Peyer's patch (tissue), 4 donors: ENCODE data around the gene CTBP2. TPM values are rescaled to one million over a fixed set of nuclear protein-coding genes. Genes with fewer than 3 reads are reported as not detected.

ENCODE experiments used
- DNase-seq, 3 donors: peaks; one replicate each; pipeline ENCODE4 v3.0.0-alpha.2; 2017 to 2019
- H3K27ac ChIP-seq, 4 donors: fragments of 200-600 bp; sonication (generic); one replicate each; pipeline ENCODE4 v1.5.1; 2016 to 2019
- H3K27me3 ChIP-seq, 2 donors: fragments of 200-600 bp; sonication (generic); one replicate each; pipeline ENCODE4 v1.5.1; 2019
- H3K36me3 ChIP-seq, 3 donors: fragments of 200-600 bp; sonication (generic); one replicate each; pipeline ENCODE4 v1.5.1; 2016 to 2019
- H3K4me1 ChIP-seq, 4 donors: fragments of 200-600 bp; sonication (generic); one replicate each; pipeline ENCODE4 v1.5.1; 2016 to 2019
- H3K4me3 ChIP-seq, 4 donors: fragments of 200-600 bp; sonication (generic); 1 replicate in 3 of 4; 2 replicates in 1 of 4; pipeline ENCODE4 v1.5.1; 2016 to 2019; ENCODE audit warnings: mild to moderate bottlenecking in 1 of 4
- H3K9me3 ChIP-seq, 4 donors: fragments of 200-600 bp; sonication (generic); one replicate each; pipeline ENCODE4 v1.5.1; 2016 to 2019; ENCODE audit warnings: mild to moderate bottlenecking in 1 of 4
- CTCF ChIP-seq, 6 experiments: fragments of 450-650 bp in 4 of 6; fragments of 200-600 bp in 2 of 6; sonication (generic) in 1 of 6; IDR thresholded peaks; one replicate each; pipeline ENCODE4 v1.5.1; 2017 to 2019; ENCODE audit warnings: antibody characterized with exemption in 6 of 6, mild to moderate bottlenecking in 3 of 6, moderate library complexity in 1 of 6
- POLR2A ChIP-seq, 2 donors: fragments of 450-650 bp; IDR thresholded peaks; one replicate each; pipeline ENCODE4 v1.5.1; 2017; ENCODE audit warnings: antibody characterized with exemption in 2 of 2, mild to moderate bottlenecking in 2 of 2, moderate library complexity in 2 of 2
- total RNA-seq, 4 donors: library from RNA; depleted of rRNA; stranded (reverse); fragments of >200 nt; gene quantifications; one replicate each; pipeline ENCODE4 v1.1.0, GENCODE V29; 2016

The CTBP2 gene
- total RNA-seq, 4 donors from 2014 or later: 53.6 to 83.8 (median 64.7) TPM

DNA sequence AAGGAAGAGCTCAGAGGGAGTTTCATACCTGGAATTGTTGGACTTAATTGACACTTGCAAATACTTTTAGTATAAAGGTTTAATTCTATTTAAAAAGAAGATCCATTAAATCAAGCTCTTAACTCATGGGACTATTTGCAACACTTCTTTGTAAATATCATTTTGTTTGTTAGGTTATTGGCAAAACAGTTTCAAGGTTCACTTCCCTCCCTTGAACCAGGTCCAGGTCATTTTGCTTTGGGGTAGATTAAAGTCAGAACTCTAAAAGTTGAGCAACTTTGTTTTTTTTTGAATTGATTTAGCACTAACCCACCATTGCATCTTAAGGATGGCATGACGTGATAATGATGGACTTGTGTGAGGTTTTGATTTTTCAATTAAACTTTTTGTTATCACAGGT is 172.6 kb downstream of the CTBP2 start:
- Histone ChIP-seq H3K4me1 (no peaks in the 10 kb centered on the region), H3K36me3 (peaks cover 0 to 81% (median 0%) of the 10 kb centered on the region in 3 donors), H3K27ac (no peak overlapping the region), H3K9me3 (no peaks in the 10 kb centered on the region), H3K4me3 (no peak overlapping the region), H3K27me3 (no peaks in the 10 kb centered on the region)
- DNase-seq: no peak
- TF ChIP-seq CTCF (IDR thresholded peaks at IDR 0.05) (no peak), POLR2A (IDR thresholded peaks at IDR 0.05) (no peak)

DNA sequence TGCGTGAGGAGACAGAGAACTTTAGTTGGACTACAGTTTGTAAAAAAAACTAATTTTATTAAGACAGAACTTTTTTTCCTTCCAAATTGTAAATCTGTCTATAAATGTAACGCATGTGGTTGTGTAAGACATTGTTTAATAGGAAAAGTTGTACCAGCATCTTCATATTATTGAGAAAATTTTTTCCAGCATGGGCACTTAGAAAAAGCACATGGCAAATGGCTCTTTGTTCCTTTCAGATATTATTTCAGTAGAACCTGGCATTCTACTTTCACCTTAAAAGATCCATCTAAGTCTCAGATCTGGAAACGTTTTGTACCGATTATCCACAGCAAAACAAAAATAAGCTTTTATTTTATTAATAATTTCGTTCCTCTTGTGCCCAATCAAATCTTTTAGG is 175.2 kb downstream of the CTBP2 start:
- no peak for DNase-seq
- no peak overlapping the region for H3K4me3 ChIP-seq
- H3K4me1 ChIP-seq: no peaks in the 10 kb centered on the region
- H3K9me3 ChIP-seq: no peaks in the 10 kb centered on the region
- TF ChIP-seq CTCF (IDR thresholded peaks at IDR 0.05): no peak
- TF ChIP-seq POLR2A (IDR thresholded peaks at IDR 0.05): no peak
- peaks cover 0 to 71% (median 0%) of the 10 kb centered on the region in 3 donors for H3K36me3 ChIP-seq
- H3K27ac ChIP-seq: no peak overlapping the region
- H3K27me3 ChIP-seq: no peaks in the 10 kb centered on the region

- Histone ChIP-seq H3K9me3 (no peaks in the 10 kb centered on the region), H3K4me3 (no peak overlapping the region), H3K27me3 (no peaks in the 10 kb centered on the region), H3K27ac (no peak overlapping the region), H3K36me3 (peaks cover 0 to 63% (median 0%) of the 10 kb centered on the region in 3 donors), H3K4me1 (no peaks in the 10 kb centered on the region)
- DNase-seq: no peak
- TF ChIP-seq CTCF (IDR thresholded peaks at IDR 0.05): no peak
- no peak for TF ChIP-seq POLR2A (IDR thresholded peaks at IDR 0.05)
These were observed 176.0 kb downstream of the CTBP2 start for GRCh38 chr10:124984376-124984775.

DNA sequence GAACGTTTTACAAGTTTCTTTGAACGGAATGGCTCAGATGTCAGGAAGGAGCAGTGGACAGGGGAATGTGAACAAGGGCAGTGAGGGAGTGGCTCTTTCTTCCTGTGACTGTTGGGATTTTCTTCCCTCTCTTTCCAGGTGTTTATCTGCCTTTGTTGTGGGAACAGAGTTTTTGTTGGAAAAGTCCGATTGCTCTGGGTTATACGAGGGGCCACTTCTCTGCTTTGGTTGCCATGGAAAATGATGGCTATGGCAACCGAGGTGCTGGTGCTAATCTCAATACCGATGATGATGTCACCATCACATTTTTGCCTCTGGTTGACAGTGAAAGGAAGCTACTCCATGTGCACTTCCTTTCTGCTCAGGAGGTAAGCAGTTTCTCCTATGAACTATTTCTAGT is 177.0 kb downstream of the CTBP2 start:
- Histone ChIP-seq H3K36me3 (peaks cover 0 to 60% (median 0%) of the 10 kb centered on the region in 3 donors), H3K4me3 (no peak overlapping the region), H3K4me1 (no peaks in the 10 kb centered on the region), H3K27ac (no peak overlapping the region), H3K27me3 (no peaks in the 10 kb centered on the region), H3K9me3 (no peaks in the 10 kb centered on the region)
- TF ChIP-seq CTCF (IDR thresholded peaks at IDR 0.05) (no peak), POLR2A (IDR thresholded peaks at IDR 0.05) (no peak)
- DNase-seq: no peak

GRCh38 chr10:124978376-124978725 is 182.0 kb downstream of the CTBP2 start:
- H3K4me1 ChIP-seq: no peaks in the 10 kb centered on the region
- peaks cover 0 to 35% (median 0%) of the 10 kb centered on the region in 3 donors for H3K36me3 ChIP-seq

More at GRCh38 chr10:124978376-124978725, 182.0 kb downstream of the CTBP2 start:
- Histone ChIP-seq H3K27ac (no peak overlapping the region), H3K9me3 (no peaks in the 10 kb centered on the region), H3K27me3 (no peaks in the 10 kb centered on the region), H3K4me3 (no peak overlapping the region)
- no peak for DNase-seq
- no peak for TF ChIP-seq POLR2A (IDR thresholded peaks at IDR 0.05)
- no peak for TF ChIP-seq CTCF (IDR thresholded peaks at IDR 0.05)
